NT2/D1 (cell line): ENCODE measurements around the gene C10orf120.

ENCODE experiments used
- DNase-seq: peaks from one replicate; pipeline ENCODE4 v3.0.0-alpha.2; 2011; ENCODE audit warnings: low read depth, low spot score
- H3K27me3 ChIP-seq: 2 replicates; pipeline ENCODE4 v1.6.0; 2011; ENCODE audit warnings: mild to moderate bottlenecking; ENCODE audit not compliant: insufficient read length, insufficient read depth
- H3K36me3 ChIP-seq: 2 replicates; pipeline ENCODE4 v1.6.1; 2011; ENCODE audit warnings: mild to moderate bottlenecking, low read length, mixed read lengths; ENCODE audit not compliant: insufficient read depth, insufficient read length
- H3K4me1 ChIP-seq: 2 replicates; pipeline ENCODE4 v1.5.1; 2011; ENCODE audit not compliant: insufficient read depth, insufficient read length
- H3K4me3 ChIP-seq: 2 replicates; pipeline ENCODE4 v1.5.1; 2011; ENCODE audit warnings: low read depth; ENCODE audit not compliant: insufficient read length
- H3K9ac ChIP-seq: 2 replicates; pipeline ENCODE4 v1.6.0; 2011; ENCODE audit warnings: low read depth; ENCODE audit not compliant: insufficient read length
- H3K9me3 ChIP-seq: 2 replicates; pipeline ENCODE4 v1.5.1; 2011; ENCODE audit warnings: mild to moderate bottlenecking, low read length; ENCODE audit not compliant: insufficient read depth
- SUZ12 ChIP-seq: IDR thresholded peaks from 2 replicates; pipeline ENCODE4 v1.6.1; 2011; ENCODE audit not compliant: insufficient read length, insufficient read depth; ENCODE audit errors: extremely low read depth
- YY1 ChIP-seq: IDR thresholded peaks from 2 replicates; pipeline ENCODE4 v1.6.1; 2011; ENCODE audit not compliant: insufficient read length, insufficient read depth
- ZNF274 ChIP-seq: IDR thresholded peaks from 2 replicates; pipeline ENCODE4 v1.6.1; 2011; ENCODE audit warnings: mild to moderate bottlenecking, low read depth, low read length

Gene C10orf120

GRCh38 chr10:122733443-122733842 lies 33.8 kb upstream of the C10orf120 start:
- H3K27me3 ChIP-seq = no peaks in the 10 kb centered on the region
- no peak overlapping the region for H3K4me3 ChIP-seq
- peak; percentile 5 for DNase-seq
- no peaks in the 10 kb centered on the region for H3K4me1 ChIP-seq
- H3K9me3 ChIP-seq = no peaks in the 10 kb centered on the region
- no peaks in the 10 kb centered on the region for H3K36me3 ChIP-seq
- no peak overlapping the region for H3K9ac ChIP-seq
- TF ChIP-seq SUZ12 = no peak
- TF ChIP-seq YY1 = no peak
- no peak for TF ChIP-seq ZNF274

DNA sequence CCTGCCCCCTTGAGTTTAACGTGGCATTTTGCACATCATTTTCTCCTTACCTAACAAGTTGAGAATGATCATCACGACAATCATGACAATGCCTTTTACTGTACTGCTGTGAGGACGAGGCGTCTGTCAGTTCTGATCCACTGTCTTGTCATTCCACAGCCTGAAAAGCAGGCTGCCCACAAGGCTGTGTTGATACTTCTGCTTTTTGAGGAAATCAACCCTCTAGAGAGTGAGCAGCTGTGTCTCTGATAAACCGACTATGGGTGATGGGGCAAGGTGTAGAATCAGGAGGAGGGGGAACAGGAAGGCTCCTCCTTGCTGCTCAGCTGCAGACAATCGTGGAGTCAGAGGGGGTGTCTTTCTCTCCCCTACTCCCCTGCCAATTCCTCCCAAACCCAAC lies 30.6 kb upstream of the C10orf120 start:
- H3K27me3 ChIP-seq = no peaks in the 10 kb centered on the region
- TF ChIP-seq SUZ12 (no peak), ZNF274 (no peak), YY1 (no peak)

GRCh38 chr10:122729126-122729525 lies 29.5 kb upstream of the C10orf120 start:
- H3K4me3 ChIP-seq = no peak overlapping the region
- H3K36me3 ChIP-seq = no peaks in the 10 kb centered on the region
- no peak for TF ChIP-seq YY1
- TF ChIP-seq ZNF274 = no peak
- TF ChIP-seq SUZ12 = no peak
- no peaks in the 10 kb centered on the region for H3K9me3 ChIP-seq
- H3K4me1 ChIP-seq = no peaks in the 10 kb centered on the region
- DNase-seq = no peak
- H3K9ac ChIP-seq = no peak overlapping the region
- H3K27me3 ChIP-seq = no peaks in the 10 kb centered on the region

More for the DNA sequence above, 30.6 kb upstream of the C10orf120 start:
- Histone ChIP-seq H3K36me3 (no peaks in the 10 kb centered on the region), H3K4me3 (no peak overlapping the region), H3K9me3 (no peaks in the 10 kb centered on the region), H3K9ac (no peak overlapping the region), H3K4me1 (no peaks in the 10 kb centered on the region)
- DNase-seq = no peak

- Histone ChIP-seq H3K9ac (no peak overlapping the region), H3K36me3 (no peaks in the 10 kb centered on the region), H3K27me3 (no peaks in the 10 kb centered on the region), H3K4me1 (no peaks in the 10 kb centered on the region), H3K4me3 (no peak overlapping the region), H3K9me3 (no peaks in the 10 kb centered on the region)
- TF ChIP-seq YY1 = no peak
- TF ChIP-seq SUZ12 = no peak
- TF ChIP-seq ZNF274 = no peak
- DNase-seq = no peak
These were observed 27.8 kb upstream of the C10orf120 start for GRCh38 chr10:122727426-122727825.

DNA sequence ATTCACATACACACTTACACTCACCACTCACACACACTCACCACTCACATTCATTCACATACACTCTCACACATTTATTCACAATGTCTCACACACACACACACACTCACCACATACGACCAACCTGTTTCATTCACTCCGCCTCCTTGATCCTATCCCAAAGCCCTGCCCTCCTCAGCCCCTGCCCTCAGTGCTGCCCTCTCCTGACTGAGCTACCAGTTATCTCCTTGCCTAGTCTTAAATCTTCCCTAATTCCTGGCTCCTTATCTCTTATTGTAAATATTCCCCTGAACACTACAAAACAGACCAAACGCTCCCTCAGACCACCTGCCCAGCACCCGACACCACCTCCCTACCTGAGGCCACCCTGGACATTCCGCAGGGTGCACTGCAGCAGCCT lies 26.1 kb upstream of the C10orf120 start:
- Histone ChIP-seq H3K4me1 (no peaks in the 10 kb centered on the region), H3K9me3 (no peaks in the 10 kb centered on the region), H3K36me3 (no peaks in the 10 kb centered on the region), H3K9ac (no peak overlapping the region), H3K4me3 (no peak overlapping the region), H3K27me3 (no peaks in the 10 kb centered on the region)
- TF ChIP-seq ZNF274 (no peak), SUZ12 (no peak), YY1 (no peak)
- no peak for DNase-seq

- Histone ChIP-seq H3K4me3 (no peak overlapping the region), H3K36me3 (no peaks in the 10 kb centered on the region), H3K27me3 (no peaks in the 10 kb centered on the region), H3K9ac (no peak overlapping the region), H3K4me1 (no peaks in the 10 kb centered on the region), H3K9me3 (no peaks in the 10 kb centered on the region)
- TF ChIP-seq SUZ12 = no peak
- TF ChIP-seq YY1 = no peak
- no peak for TF ChIP-seq ZNF274
- no peak for DNase-seq
These were observed 25.4 kb upstream of the C10orf120 start for GRCh38 chr10:122725006-122725405.

DNA sequence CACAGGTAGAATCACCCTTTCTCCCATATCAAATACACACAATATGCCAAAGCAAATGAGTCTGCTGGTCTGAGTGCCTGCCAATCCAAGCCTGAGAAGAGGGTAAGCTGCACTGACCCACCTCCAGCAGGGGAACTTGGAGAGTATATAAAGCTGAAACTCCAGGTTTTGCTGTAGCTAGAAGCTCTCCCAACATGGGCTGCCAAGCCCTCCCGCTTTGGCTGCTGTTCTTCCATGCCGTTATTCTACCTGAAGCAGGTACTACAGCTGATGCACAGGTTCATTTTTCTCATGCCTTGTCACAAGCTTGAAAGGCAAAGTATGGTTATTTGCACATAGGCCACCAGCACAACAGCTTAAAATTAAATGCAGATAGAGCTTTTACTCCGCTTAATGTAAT lies 21.5 kb upstream of the C10orf120 start:
- H3K36me3 ChIP-seq = no peaks in the 10 kb centered on the region

More for the DNA sequence above, 21.5 kb upstream of the C10orf120 start:
- Histone ChIP-seq H3K9me3 (no peaks in the 10 kb centered on the region), H3K4me3 (no peak overlapping the region), H3K27me3 (no peaks in the 10 kb centered on the region), H3K4me1 (no peaks in the 10 kb centered on the region), H3K9ac (no peak overlapping the region)
- TF ChIP-seq ZNF274 (no peak), SUZ12 (no peak), YY1 (no peak)
- no peak for DNase-seq
